H1 (cell line): ENCODE data around the gene TRAF1. TPM values are rescaled to one million over a fixed set of nuclear protein-coding genes. Genes with fewer than 3 reads are reported as not detected.

Source experiments
- CTCF ChIA-PET: fragments of 300-600 bp; sonication (Branson Sonifier 250); formaldehyde crosslinking; loops from one replicate; lab custom pipeline; 2021; ENCODE audit not compliant: partially characterized antibody; lab: Charles Lee
- POLR2A ChIA-PET: fragments of 300-600 bp; sonication (Branson Sonifier 250); formaldehyde crosslinking; loops from one replicate; lab custom pipeline; 2021; ENCODE audit warnings: inconsistent platforms; ENCODE audit not compliant: partially characterized antibody; lab: Charles Lee
- DNase-seq, 2 experiments: peaks; one replicate each; pipeline versions ENCODE4 v3.0.0 to v3.0.0-alpha.2; 2010 to 2022; ENCODE audit warnings: low spot score in 2 of 2, low read depth in 1 of 2, mixed read lengths in 1 of 2
- FAIRE-seq: peaks from 2 replicates; lab custom pipeline; 2011; peaks lifted over from hg19 to GRCh38; lab: Jason Lieb, UNC
- H2AFZ ChIP-seq: 2 replicates; pipeline ENCODE4 v1.8.1; 2012; ENCODE audit warnings: low read length, inconsistent platforms
- H2AK5ac ChIP-seq: 2 replicates; pipeline ENCODE4 v1.6.1; 2013; ENCODE audit warnings: low read depth, low read length
- H2BK120ac ChIP-seq: replicated peaks from 2 replicates; pipeline ENCODE3; 2013; ENCODE audit warnings: low read depth, low read length, inconsistent platforms
- H2BK12ac ChIP-seq: 2 replicates; pipeline ENCODE4 v1.6.1; 2013; ENCODE audit warnings: low read depth, low read length
- H2BK15ac ChIP-seq: 2 replicates; pipeline ENCODE4 v1.6.1; 2013; ENCODE audit warnings: low read length
- H2BK20ac ChIP-seq: 2 replicates; pipeline ENCODE4 v1.6.1; 2013; ENCODE audit warnings: low read length
- H2BK5ac ChIP-seq: 2 replicates; pipeline ENCODE4 v1.6.1; 2013; ENCODE audit warnings: low read depth, low read length
- H3K14ac ChIP-seq: 2 replicates; pipeline ENCODE4 v1.6.1; 2013; ENCODE audit warnings: inconsistent platforms; ENCODE audit not compliant: insufficient read length
- H3K18ac ChIP-seq: 2 replicates; pipeline ENCODE4 v1.6.1; 2013; ENCODE audit warnings: low read length; ENCODE audit errors: extremely low read depth
- H3K23ac ChIP-seq: 2 replicates; pipeline ENCODE4 v1.6.1; 2013; ENCODE audit warnings: inconsistent platforms; ENCODE audit not compliant: insufficient read length
- H3K23me2 ChIP-seq: 2 replicates; pipeline ENCODE4 v1.6.1; 2013; ENCODE audit warnings: low read depth, low read length
- H3K27ac ChIP-seq: 2 replicates; pipeline ENCODE4 v1.6.1; 2011; ENCODE audit warnings: low read depth, low read length, inconsistent platforms
- H3K27me3 ChIP-seq, 4 experiments: replicated peaks in 1 of 4; 1 replicate in 1 of 4; 2 replicates in 3 of 4; pipeline versions ENCODE4 v1.6.1 to v1.8.1; 2011 to 2013; ENCODE audit warnings: low read length in 3 of 4, mild to moderate bottlenecking in 3 of 4, inconsistent platforms in 2 of 4, mixed read lengths in 2 of 4, moderate library complexity in 1 of 4; ENCODE audit not compliant: control insufficient read depth in 3 of 4, insufficient read depth in 3 of 4; ENCODE audit errors: extremely low read depth in 1 of 4
- H3K36me3 ChIP-seq, 4 experiments: 2 replicates each; pipeline versions ENCODE4 v1.6.1 to v1.8.1; 2011 to 2013; ENCODE audit warnings: mild to moderate bottlenecking in 4 of 4, low read length in 3 of 4, moderate library complexity in 2 of 4, control low read depth in 1 of 4, inconsistent platforms in 1 of 4; ENCODE audit not compliant: insufficient read depth in 4 of 4, control insufficient read depth in 2 of 4
- H3K4ac ChIP-seq: replicated peaks from 2 replicates; pipeline ENCODE3; 2013; ENCODE audit warnings: low read length, low read depth, mixed read lengths, inconsistent platforms; ENCODE audit not compliant: insufficient read length
- H3K4me1 ChIP-seq, 4 experiments: replicated peaks in 1 of 4; 1 replicate in 1 of 4; 2 replicates in 3 of 4; pipeline versions ENCODE4 v1.6.1 to v1.8.1; 2011 to 2013; ENCODE audit warnings: low read length in 3 of 4, inconsistent platforms in 2 of 4, mixed read lengths in 1 of 4; ENCODE audit not compliant: insufficient read depth in 4 of 4, control insufficient read depth in 3 of 4
- H3K4me2 ChIP-seq, 2 experiments: 2 replicates each; pipeline versions ENCODE4 v1.6.1 to v1.8.1; 2011 to 2013; ENCODE audit warnings: low read depth in 2 of 2, low read length in 2 of 2, control low read depth in 1 of 2, inconsistent platforms in 1 of 2, mild to moderate bottlenecking in 1 of 2; ENCODE audit not compliant: insufficient read depth in 1 of 2
- H3K4me3 ChIP-seq, 4 experiments: fragments of 200-600, 300-600 bp in 1 of 4; sonication (generic), shearing (Covaris generic), sonication (Bioruptor Twin) in 1 of 4; 2 replicates each; pipeline versions ENCODE4 v1.5.1 to v1.8.1; 2011 to 2016; ENCODE audit warnings: low read length in 4 of 4, low read depth in 3 of 4, control low read depth in 2 of 4, inconsistent platforms in 2 of 4, mild to moderate bottlenecking in 2 of 4, mixed read lengths in 1 of 4, moderate library complexity in 1 of 4; ENCODE audit not compliant: insufficient read depth in 2 of 4; ENCODE audit errors: extremely low read depth in 1 of 4
- H3K56ac ChIP-seq: replicated peaks from 2 replicates; pipeline ENCODE3; 2013; ENCODE audit warnings: low read depth, mild to moderate bottlenecking, mixed read lengths, low read length, inconsistent platforms; ENCODE audit not compliant: insufficient read length
- H3K79me1 ChIP-seq: 2 replicates; pipeline ENCODE4 v1.6.1; 2013; ENCODE audit warnings: low read depth, low read length, control low read depth
- H3K79me2 ChIP-seq, 2 experiments: 2 replicates each; pipeline versions ENCODE4 v1.6.1 to v1.8.1; 2012 to 2013; ENCODE audit warnings: low read length in 2 of 2, mild to moderate bottlenecking in 2 of 2, inconsistent platforms in 1 of 2; ENCODE audit not compliant: insufficient read depth in 2 of 2, control insufficient read depth in 1 of 2
- H3K9ac ChIP-seq, 4 experiments: replicated peaks in 1 of 4; 1 replicate in 1 of 4; 2 replicates in 3 of 4; pipeline versions ENCODE4 v1.6.1 to v1.8.1; 2011 to 2013; ENCODE audit warnings: low read depth in 3 of 4, low read length in 3 of 4, control low read depth in 2 of 4, mild to moderate bottlenecking in 2 of 4, moderate library complexity in 2 of 4, inconsistent platforms in 1 of 4; ENCODE audit errors: extremely low read depth in 1 of 4
- H3K9me3 ChIP-seq, 2 experiments: 2 replicates each; pipeline versions ENCODE4 v1.6.1 to v1.8.1; 2012 to 2013; ENCODE audit warnings: mild to moderate bottlenecking in 2 of 2, moderate library complexity in 2 of 2, control low read depth in 1 of 2, inconsistent platforms in 1 of 2, low read depth in 1 of 2, low read length in 1 of 2, mixed read lengths in 1 of 2; ENCODE audit not compliant: insufficient read depth in 2 of 2
- H4K20me1 ChIP-seq, 2 experiments: replicated peaks in 1 of 2; 2 replicates each; pipeline versions ENCODE3 to v1.8.1; 2011 to 2013; ENCODE audit warnings: inconsistent platforms in 2 of 2, low read length in 2 of 2, mild to moderate bottlenecking in 1 of 2; ENCODE audit not compliant: insufficient read depth in 2 of 2, control insufficient read depth in 1 of 2
- H4K5ac ChIP-seq: 2 replicates; pipeline ENCODE4 v1.6.1; 2013; ENCODE audit warnings: low read length, low read depth, mixed read lengths, inconsistent platforms; ENCODE audit not compliant: insufficient read length
- H4K8ac ChIP-seq: 2 replicates; pipeline ENCODE4 v1.8.0; 2013; ENCODE audit warnings: mild to moderate bottlenecking, moderate library complexity, low read length, inconsistent platforms; ENCODE audit not compliant: insufficient read depth; ENCODE audit errors: extremely low read depth
- H4K91ac ChIP-seq: replicated peaks from 2 replicates; pipeline ENCODE3; 2013; ENCODE audit warnings: low read length, mixed read lengths, inconsistent platforms; ENCODE audit not compliant: insufficient read length
- ATF2 ChIP-seq: IDR thresholded peaks from 2 replicates; pipeline ENCODE4 v1.6.1; 2012; ENCODE audit warnings: low read length, inconsistent platforms
- CBX8 ChIP-seq: fragments of 300-800, 300-1000 bp; sonication (generic); IDR thresholded peaks from 2 replicates; pipeline ENCODE4 v1.7.1; 2016; ENCODE audit warnings: low read depth, low read length, borderline replicate concordance
- HDAC2 ChIP-seq, 2 experiments: fragments of 300-600 bp in 1 of 2; sonication (generic) in 1 of 2; IDR thresholded peaks; 2 replicates each; pipeline ENCODE4 v1.6.1; 2011 to 2012; ENCODE audit warnings: low read depth in 2 of 2, low read length in 2 of 2, mild to moderate bottlenecking in 2 of 2, moderate library complexity in 2 of 2, borderline replicate concordance in 1 of 2, inconsistent platforms in 1 of 2
- NANOG ChIP-seq: IDR thresholded peaks from 2 replicates; pipeline ENCODE4 v1.6.1; 2011; ENCODE audit warnings: low read length, low read depth, mild to moderate bottlenecking, inconsistent platforms; ENCODE audit not compliant: insufficient read depth, poor library complexity, severe bottlenecking
- RBBP5 ChIP-seq: IDR thresholded peaks from 2 replicates; pipeline ENCODE4 v1.7.1; 2012; ENCODE audit warnings: low read depth, mild to moderate bottlenecking, inconsistent platforms, low read length, moderate library complexity, borderline replicate concordance
- WGBS, 2 experiments: shearing (Covaris generic) in 1 of 2; methylation state at CpG; one replicate each; pipeline versions ENCODE4 v1.1.6 to v1.1.7; 2013 to 2015; ENCODE audit warnings: low lambda C conversion rate in 2 of 2, mixed read lengths in 2 of 2, inconsistent platforms in 1 of 2, low coverage in 1 of 2, missing lambda C conversion rate in 1 of 2; ENCODE audit not compliant: insufficient replicate concordance in 2 of 2, insufficient coverage in 1 of 2, insufficient read length in 1 of 2; ENCODE audit errors: extremely low coverage in 1 of 2, missing lambda C conversion rate in 1 of 2; 5-methylcytosine and 5-hydroxymethylcytosine counted together
- polyA plus RNA-seq, 7 experiments: library from polyadenylated mRNA; depleted of rRNA in 3 of 7; stranded (reverse) in 5 of 7; unstranded in 2 of 7; fragments of >200 nt in 5 of 7; fragments of 200-250 nt in 2 of 7; gene quantifications; 1 replicate in 5 of 7; 2 replicates in 1 of 7; 4 replicates in 1 of 7; pipeline versions ENCODE4 v1.2.1 to v1.2.3, GENCODE V29; 2011 to 2013; ENCODE audit warnings: missing spikeins in 2 of 7, mixed read lengths in 2 of 7
- total RNA-seq: library from RNA; stranded (reverse); fragmentation: NEBNext Ultra II Directional; extraction: Animal tissue kit (Norgen Biotek cat#: 25700); gene quantifications from 2 replicates; pipeline ENCODE4 v1.2.1, GENCODE V29; 2021

TRAF1 gene
- total and polyA plus RNA-seq, 2 of the 8 experiments (the other 6 are each of a cell fraction or from before 2014, with no cell fraction given): 1.6 to 3.2 TPM

GRCh38 chr9:120947222-120947621 is 20.6 kb upstream of the TRAF1 start:
- ChIA-PET CTCF (no interaction called here), POLR2A (no interaction called here)
- Histone ChIP-seq H4K8ac (no peak overlapping the region), H3K36me3 (no peaks in the 10 kb centered on the region; a peak in 2 of 8 replicates), H2BK5ac (no peak overlapping the region), H4K20me1 (no peaks in the 10 kb centered on the region), H2AK5ac (no peak overlapping the region), H2BK20ac (no peak overlapping the region), H3K56ac (no peak overlapping the region), H3K79me2 (no peaks in the 10 kb centered on the region), H3K4ac (no peak overlapping the region), H2BK120ac (no peak overlapping the region), H3K9ac (no peak overlapping the region), H3K18ac (no peak overlapping the region), H3K23me2 (no peaks in the 10 kb centered on the region; the same call in 1 of the 2 replicates), H4K5ac (no peak overlapping the region), H3K27me3 (no peaks in the 10 kb centered on the region), H3K14ac (no peak overlapping the region), H3K27ac (no peak overlapping the region), H3K23ac (no peak overlapping the region), H2BK12ac (no peak overlapping the region), H3K9me3 (no peaks in the 10 kb centered on the region), H2AFZ (no peak overlapping the region), H4K91ac (no peak overlapping the region), H2BK15ac (no peak overlapping the region), H3K4me3 (no peak overlapping the region), H3K4me1 (peaks cover 0 to 10% (median 5%) of the 10 kb centered on the region in 4 experiments; a peak in 6 of 7 replicates), H3K4me2 (no peak overlapping the region), H3K79me1 (no peaks in the 10 kb centered on the region)
- FAIRE-seq (no peak), DNase-seq (no peak)
- WGBS, 2 experiments: 89 to 90% methylated on average over 1 to 2 of the region's 2 CpGs
- TF ChIP-seq RBBP5 (no peak), HDAC2 (IDR thresholded peaks at IDR 0.05; ENCODE audit: borderline replicate concordance in 1 of 2, low read depth in 2 of 2, low read length in 2 of 2) (no peak), CBX8 (no peak), NANOG (no peak), ATF2 (no peak)
